ENCODE measurements around the gene COA5. TPM values are rescaled to one million over a fixed set of nuclear protein-coding genes. Genes with fewer than 3 reads are reported as not detected.

COA5 gene
- polyA plus RNA-seq, 1 of the 3 experiments (the other 2 are of a cell fraction): 40.3 TPM

DNA sequence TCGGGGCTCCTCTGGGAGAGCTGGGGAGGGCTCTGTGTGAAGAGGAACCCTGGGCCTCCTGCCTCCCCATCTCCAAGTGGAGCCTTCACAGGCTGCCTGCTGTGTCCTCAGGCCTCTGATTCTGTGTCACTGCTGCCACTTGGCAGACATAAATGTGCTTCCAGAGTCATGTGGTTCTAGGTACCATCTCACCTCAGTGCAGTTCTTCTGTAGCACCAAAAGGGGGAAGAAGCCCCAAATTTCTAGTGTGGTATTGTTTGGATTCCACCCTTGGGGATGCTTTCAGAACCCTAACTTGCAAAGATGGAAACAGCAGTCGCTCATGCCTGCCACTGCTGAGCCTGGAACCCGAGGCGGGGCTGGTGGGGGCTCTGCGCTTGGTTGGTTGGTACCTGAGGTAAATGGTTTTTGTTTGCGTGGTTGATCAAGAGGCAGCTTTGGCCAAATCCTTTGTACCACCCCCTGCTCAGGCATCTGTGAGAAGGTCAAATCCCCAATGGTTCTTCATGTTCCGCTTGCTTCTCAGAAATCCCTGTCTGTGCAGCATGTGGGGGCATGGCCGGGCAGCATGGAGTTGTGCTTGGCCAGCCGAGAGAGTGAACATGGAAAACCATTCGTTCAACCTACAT lies 27.5 kb downstream of the COA5 start:
- H3K27me3 ChIP-seq (ENCODE audit: insufficient read depth): no peaks in the 10 kb centered on the region
- no peaks in the 10 kb centered on the region for H3K9me2 ChIP-seq
- H3K27ac ChIP-seq (ENCODE audit: low read depth in 2 of 2, low read length in 1 of 2): no peak overlapping the region
- H2AFZ ChIP-seq (ENCODE audit: low read depth): no peak overlapping the region
- H3K9me3 ChIP-seq: no peaks in the 10 kb centered on the region
- H3K79me2 ChIP-seq (ENCODE audit: insufficient read depth): no peaks in the 10 kb centered on the region
- no peak overlapping the region for H3K4me2 ChIP-seq
- H3K9ac ChIP-seq: no peak overlapping the region
- TF ChIP-seq RFX5 (IDR thresholded peaks at IDR 0.05; ENCODE audit: low read length) (no peak), CHD2 (IDR thresholded peaks at IDR 0.05; ENCODE audit: low read length, partially characterized antibody) (no peak), FOXM1 (IDR thresholded peaks at IDR 0.05; ENCODE audit: low read depth) (no peak), ELF1 (IDR thresholded peaks at IDR 0.05) (no peak), MXI1 (IDR thresholded peaks at IDR 0.05; ENCODE audit: low read depth, low read length) (no peak), GATA2 (CRISPR knock-in tag; IDR thresholded peaks at IDR 0.05) (no peak), RXRA (IDR thresholded peaks at IDR 0.05; ENCODE audit: borderline replicate concordance, low read depth) (no peak), SIN3A (IDR thresholded peaks at IDR 0.05; ENCODE audit: borderline replicate concordance, low read depth, low read length) (no peak)
- TF ChIP-seq, protein P1, sequence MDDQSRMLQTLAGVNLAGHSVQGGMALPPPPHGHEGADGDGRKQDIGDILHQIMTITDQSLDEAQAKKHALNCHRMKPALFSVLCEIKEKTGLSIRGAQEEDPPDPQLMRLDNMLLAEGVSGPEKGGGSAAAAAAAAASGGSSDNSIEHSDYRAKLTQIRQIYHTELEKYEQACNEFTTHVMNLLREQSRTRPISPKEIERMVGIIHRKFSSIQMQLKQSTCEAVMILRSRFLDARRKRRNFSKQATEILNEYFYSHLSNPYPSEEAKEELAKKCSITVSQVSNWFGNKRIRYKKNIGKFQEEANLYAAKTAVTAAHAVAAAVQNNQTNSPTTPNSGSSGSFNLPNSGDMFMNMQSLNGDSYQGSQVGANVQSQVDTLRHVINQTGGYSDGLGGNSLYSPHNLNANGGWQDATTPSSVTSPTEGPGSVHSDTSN (IDR thresholded peaks at IDR 0.05): no peak
- TF ChIP-seq, protein P2, sequence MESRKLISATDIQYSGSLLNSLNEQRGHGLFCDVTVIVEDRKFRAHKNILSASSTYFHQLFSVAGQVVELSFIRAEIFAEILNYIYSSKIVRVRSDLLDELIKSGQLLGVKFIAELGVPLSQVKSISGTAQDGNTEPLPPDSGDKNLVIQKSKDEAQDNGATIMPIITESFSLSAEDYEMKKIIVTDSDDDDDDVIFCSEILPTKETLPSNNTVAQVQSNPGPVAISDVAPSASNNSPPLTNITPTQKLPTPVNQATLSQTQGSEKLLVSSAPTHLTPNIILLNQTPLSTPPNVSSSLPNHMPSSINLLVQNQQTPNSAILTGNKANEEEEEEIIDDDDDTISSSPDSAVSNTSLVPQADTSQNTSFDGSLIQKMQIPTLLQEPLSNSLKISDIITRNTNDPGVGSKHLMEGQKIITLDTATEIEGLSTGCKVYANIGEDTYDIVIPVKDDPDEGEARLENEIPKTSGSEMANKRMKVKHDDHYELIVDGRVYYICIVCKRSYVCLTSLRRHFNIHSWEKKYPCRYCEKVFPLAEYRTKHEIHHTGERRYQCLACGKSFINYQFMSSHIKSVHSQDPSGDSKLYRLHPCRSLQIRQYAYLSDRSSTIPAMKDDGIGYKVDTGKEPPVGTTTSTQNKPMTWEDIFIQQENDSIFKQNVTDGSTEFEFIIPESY (IDR thresholded peaks at IDR 0.05; ENCODE audit: borderline replicate concordance, low read depth): no peak
- TF ChIP-seq, protein P3, sequence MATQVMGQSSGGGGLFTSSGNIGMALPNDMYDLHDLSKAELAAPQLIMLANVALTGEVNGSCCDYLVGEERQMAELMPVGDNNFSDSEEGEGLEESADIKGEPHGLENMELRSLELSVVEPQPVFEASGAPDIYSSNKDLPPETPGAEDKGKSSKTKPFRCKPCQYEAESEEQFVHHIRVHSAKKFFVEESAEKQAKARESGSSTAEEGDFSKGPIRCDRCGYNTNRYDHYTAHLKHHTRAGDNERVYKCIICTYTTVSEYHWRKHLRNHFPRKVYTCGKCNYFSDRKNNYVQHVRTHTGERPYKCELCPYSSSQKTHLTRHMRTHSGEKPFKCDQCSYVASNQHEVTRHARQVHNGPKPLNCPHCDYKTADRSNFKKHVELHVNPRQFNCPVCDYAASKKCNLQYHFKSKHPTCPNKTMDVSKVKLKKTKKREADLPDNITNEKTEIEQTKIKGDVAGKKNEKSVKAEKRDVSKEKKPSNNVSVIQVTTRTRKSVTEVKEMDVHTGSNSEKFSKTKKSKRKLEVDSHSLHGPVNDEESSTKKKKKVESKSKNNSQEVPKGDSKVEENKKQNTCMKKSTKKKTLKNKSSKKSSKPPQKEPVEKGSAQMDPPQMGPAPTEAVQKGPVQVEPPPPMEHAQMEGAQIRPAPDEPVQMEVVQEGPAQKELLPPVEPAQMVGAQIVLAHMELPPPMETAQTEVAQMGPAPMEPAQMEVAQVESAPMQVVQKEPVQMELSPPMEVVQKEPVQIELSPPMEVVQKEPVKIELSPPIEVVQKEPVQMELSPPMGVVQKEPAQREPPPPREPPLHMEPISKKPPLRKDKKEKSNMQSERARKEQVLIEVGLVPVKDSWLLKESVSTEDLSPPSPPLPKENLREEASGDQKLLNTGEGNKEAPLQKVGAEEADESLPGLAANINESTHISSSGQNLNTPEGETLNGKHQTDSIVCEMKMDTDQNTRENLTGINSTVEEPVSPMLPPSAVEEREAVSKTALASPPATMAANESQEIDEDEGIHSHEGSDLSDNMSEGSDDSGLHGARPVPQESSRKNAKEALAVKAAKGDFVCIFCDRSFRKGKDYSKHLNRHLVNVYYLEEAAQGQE (IDR thresholded peaks at IDR 0.05; ENCODE audit: low read depth, low read length): no peak
- TF ChIP-seq, protein P4, sequence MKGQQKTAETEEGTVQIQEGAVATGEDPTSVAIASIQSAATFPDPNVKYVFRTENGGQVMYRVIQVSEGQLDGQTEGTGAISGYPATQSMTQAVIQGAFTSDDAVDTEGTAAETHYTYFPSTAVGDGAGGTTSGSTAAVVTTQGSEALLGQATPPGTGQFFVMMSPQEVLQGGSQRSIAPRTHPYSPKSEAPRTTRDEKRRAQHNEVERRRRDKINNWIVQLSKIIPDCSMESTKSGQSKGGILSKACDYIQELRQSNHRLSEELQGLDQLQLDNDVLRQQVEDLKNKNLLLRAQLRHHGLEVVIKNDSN (IDR thresholded peaks at IDR 0.05; ENCODE audit: borderline replicate concordance, low read depth): no peak
- TF ChIP-seq, protein P5, sequence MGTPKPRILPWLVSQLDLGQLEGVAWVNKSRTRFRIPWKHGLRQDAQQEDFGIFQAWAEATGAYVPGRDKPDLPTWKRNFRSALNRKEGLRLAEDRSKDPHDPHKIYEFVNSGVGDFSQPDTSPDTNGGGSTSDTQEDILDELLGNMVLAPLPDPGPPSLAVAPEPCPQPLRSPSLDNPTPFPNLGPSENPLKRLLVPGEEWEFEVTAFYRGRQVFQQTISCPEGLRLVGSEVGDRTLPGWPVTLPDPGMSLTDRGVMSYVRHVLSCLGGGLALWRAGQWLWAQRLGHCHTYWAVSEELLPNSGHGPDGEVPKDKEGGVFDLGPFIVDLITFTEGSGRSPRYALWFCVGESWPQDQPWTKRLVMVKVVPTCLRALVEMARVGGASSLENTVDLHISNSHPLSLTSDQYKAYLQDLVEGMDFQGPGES (IDR thresholded peaks at IDR 0.05; ENCODE audit: low read depth, low read length): no peak
- no peaks in the 10 kb centered on the region for H3K4me1 ChIP-seq (ENCODE audit: control insufficient read depth in 1 of 2, insufficient read depth in 2 of 2, low read depth in 1 of 2, low read length in 1 of 2)
- H4K20me1 ChIP-seq (ENCODE audit: insufficient read depth): no peaks in the 10 kb centered on the region
- ChIA-PET POLR2A (no interaction called here), CTCF (interaction anchor here (1.1 to 2.2 kb wide), 5 partner anchors 9 to 168 kb away, joined by 3 to 10 read pairs (median 5); no protein-coding TSS in a partner anchor)
- 96% methylated on average over 9 of the region's 10 CpGs for WGBS (ENCODE audit: low lambda C conversion rate)
- H3F3A ChIP-seq (replicated peaks; ENCODE audit: insufficient read depth): peaks cover 4% of the 10 kb centered on the region
- no peak for DNase-seq
- peaks cover 0 to 31% of the 10 kb centered on the region in 2 experiments for H3K36me3 ChIP-seq (replicated peaks in 1 of 2; ENCODE audit: control insufficient read depth in 1 of 2, insufficient read depth in 2 of 2, low read length in 1 of 2)
- H3K4me3 ChIP-seq (ENCODE audit: low read depth in 2 of 2, low read length in 1 of 2): no peak overlapping the region
